ENCODE results near the gene SLC37A1. TPM values are rescaled to one million over a fixed set of nuclear protein-coding genes. Genes with fewer than 3 reads are reported as not detected.

The SLC37A1 gene
- total and polyA plus RNA-seq, 9 of the 15 experiments (the other 6 are each of a cell fraction or from before 2014, with no cell fraction given): 0.06 to 3.4 (median 0.40) TPM

- TF ChIP-seq EZH2 (IDR thresholded peaks at IDR 0.05; ENCODE audit: borderline replicate concordance, low read depth, low read length) (no peak), CEBPG (CRISPR knock-in tag; IDR thresholded peaks at IDR 0.05) (no peak), CEBPG (tag; conservative IDR thresholded peaks at IDR 0.05 in 1 of 2, IDR thresholded peaks at IDR 0.05 in 1 of 2) (no peak), IRF9 (tag; IDR thresholded peaks at IDR 0.05) (no peak), ZBTB34 (CRISPR knock-in tag; IDR thresholded peaks at IDR 0.05) (peak; percentile 88), PHF8 (IDR thresholded peaks at IDR 0.05; ENCODE audit: borderline replicate concordance, low read length) (no peak), CBX1 (IDR thresholded peaks at IDR 0.05; ENCODE audit: low read depth) (no peak), TFE3 (CRISPR knock-in tag; IDR thresholded peaks at IDR 0.05) (no peak), CTCF (IDR thresholded peaks at IDR 0.05 in 2 of 3, conservative IDR thresholded peaks at IDR 0.05 in 1 of 3; ENCODE audit: insufficient read depth in 2 of 3, low read depth in 1 of 3, low read length in 3 of 3) (peak; percentile 58 to 73 (median 66)), BCL6 (CRISPR knock-in tag; IDR thresholded peaks at IDR 0.05) (no peak), YBX1 (IDR thresholded peaks at IDR 0.05) (no peak), JUND (IDR thresholded peaks at IDR 0.05; ENCODE audit: borderline replicate concordance, low read depth, low read length) (peak; percentile 67; the same call in 1 of the 2 replicates), JUND (tag; IDR thresholded peaks at IDR 0.05; ENCODE audit: borderline replicate concordance, low read depth, low read length) (peak; percentile 74; the same call in 1 of the 3 replicates), TCFL5 (CRISPR knock-in tag; conservative IDR thresholded peaks at IDR 0.05) (no peak), RBM25 (IDR thresholded peaks at IDR 0.05; ENCODE audit: low read depth, low read length, severe bottlenecking) (no peak)
- TF ChIP-seq, protein P1, sequence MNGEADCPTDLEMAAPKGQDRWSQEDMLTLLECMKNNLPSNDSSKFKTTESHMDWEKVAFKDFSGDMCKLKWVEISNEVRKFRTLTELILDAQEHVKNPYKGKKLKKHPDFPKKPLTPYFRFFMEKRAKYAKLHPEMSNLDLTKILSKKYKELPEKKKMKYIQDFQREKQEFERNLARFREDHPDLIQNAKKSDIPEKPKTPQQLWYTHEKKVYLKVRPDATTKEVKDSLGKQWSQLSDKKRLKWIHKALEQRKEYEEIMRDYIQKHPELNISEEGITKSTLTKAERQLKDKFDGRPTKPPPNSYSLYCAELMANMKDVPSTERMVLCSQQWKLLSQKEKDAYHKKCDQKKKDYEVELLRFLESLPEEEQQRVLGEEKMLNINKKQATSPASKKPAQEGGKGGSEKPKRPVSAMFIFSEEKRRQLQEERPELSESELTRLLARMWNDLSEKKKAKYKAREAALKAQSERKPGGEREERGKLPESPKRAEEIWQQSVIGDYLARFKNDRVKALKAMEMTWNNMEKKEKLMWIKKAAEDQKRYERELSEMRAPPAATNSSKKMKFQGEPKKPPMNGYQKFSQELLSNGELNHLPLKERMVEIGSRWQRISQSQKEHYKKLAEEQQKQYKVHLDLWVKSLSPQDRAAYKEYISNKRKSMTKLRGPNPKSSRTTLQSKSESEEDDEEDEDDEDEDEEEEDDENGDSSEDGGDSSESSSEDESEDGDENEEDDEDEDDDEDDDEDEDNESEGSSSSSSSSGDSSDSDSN (IDR thresholded peaks at IDR 0.05; ENCODE audit: borderline replicate concordance in 1 of 2, low read depth in 2 of 2, low read length in 2 of 2): no peak
- TF ChIP-seq, protein P2, sequence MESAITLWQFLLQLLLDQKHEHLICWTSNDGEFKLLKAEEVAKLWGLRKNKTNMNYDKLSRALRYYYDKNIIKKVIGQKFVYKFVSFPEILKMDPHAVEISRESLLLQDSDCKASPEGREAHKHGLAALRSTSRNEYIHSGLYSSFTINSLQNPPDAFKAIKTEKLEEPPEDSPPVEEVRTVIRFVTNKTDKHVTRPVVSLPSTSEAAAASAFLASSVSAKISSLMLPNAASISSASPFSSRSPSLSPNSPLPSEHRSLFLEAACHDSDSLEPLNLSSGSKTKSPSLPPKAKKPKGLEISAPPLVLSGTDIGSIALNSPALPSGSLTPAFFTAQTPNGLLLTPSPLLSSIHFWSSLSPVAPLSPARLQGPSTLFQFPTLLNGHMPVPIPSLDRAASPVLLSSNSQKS (CRISPR knock-in tag; IDR thresholded peaks at IDR 0.05): no peak
Measured at GRCh38 chr21:42467140-42467983, 46.3 kb upstream of the SLC37A1 start (continued).

Data from K562 (cell line).